IPS-15b (cell line): ENCODE results near the gene LHPP.

Experiments
- H3K27me3 ChIP-seq: one replicate; pipeline ENCODE4 v1.6.1; 2013; ENCODE audit warnings: low read length; ENCODE audit not compliant: control insufficient read depth, insufficient read depth
- H3K36me3 ChIP-seq: one replicate; pipeline ENCODE4 v1.6.1; 2013; ENCODE audit warnings: low read length; ENCODE audit not compliant: control insufficient read depth, insufficient read depth
- H3K4me1 ChIP-seq: one replicate; pipeline ENCODE4 v1.6.1; 2013; ENCODE audit warnings: mild to moderate bottlenecking, low read length; ENCODE audit not compliant: control insufficient read depth, insufficient read depth
- H3K4me3 ChIP-seq: one replicate; pipeline ENCODE4 v1.5.1; 2013; ENCODE audit warnings: low read depth, low read length
- H3K9ac ChIP-seq: one replicate; pipeline ENCODE4 v1.6.1; 2013; ENCODE audit warnings: low read depth, mild to moderate bottlenecking, low read length
- H3K9me3 ChIP-seq: one replicate; pipeline ENCODE4 v1.6.1; 2013; ENCODE audit warnings: mild to moderate bottlenecking, low read length; ENCODE audit not compliant: control insufficient read depth, insufficient read depth

Gene LHPP

GRCh38 chr10:124494046-124494807 lies 32.6 kb downstream of the LHPP start:
- H3K27me3 ChIP-seq, result no peaks in the 10 kb centered on the region
- H3K9me3 ChIP-seq, result no peaks in the 10 kb centered on the region
- no peaks in the 10 kb centered on the region for H3K4me1 ChIP-seq
- H3K4me3 ChIP-seq, result no peak overlapping the region
- H3K36me3 ChIP-seq, result no peaks in the 10 kb centered on the region
- H3K9ac ChIP-seq, result no peak overlapping the region

GRCh38 chr10:124495162-124495561 lies 33.5 kb downstream of the LHPP start:
- no peaks in the 10 kb centered on the region for H3K4me1 ChIP-seq
- H3K36me3 ChIP-seq, result peaks cover 2% of the 10 kb centered on the region
- no peak overlapping the region for H3K4me3 ChIP-seq
- no peak overlapping the region for H3K9ac ChIP-seq
- no peaks in the 10 kb centered on the region for H3K27me3 ChIP-seq
- H3K9me3 ChIP-seq, result no peaks in the 10 kb centered on the region

GRCh38 chr10:124495725-124496124 lies 34.1 kb downstream of the LHPP start:
- H3K9ac ChIP-seq, result no peak overlapping the region
- no peaks in the 10 kb centered on the region for H3K4me1 ChIP-seq
- no peak overlapping the region for H3K4me3 ChIP-seq
- H3K9me3 ChIP-seq, result no peaks in the 10 kb centered on the region
- peaks cover 2% of the 10 kb centered on the region for H3K36me3 ChIP-seq
- no peaks in the 10 kb centered on the region for H3K27me3 ChIP-seq

- peaks cover 2% of the 10 kb centered on the region for H3K36me3 ChIP-seq
- H3K9me3 ChIP-seq, result no peaks in the 10 kb centered on the region
- no peak overlapping the region for H3K4me3 ChIP-seq
- H3K27me3 ChIP-seq, result no peaks in the 10 kb centered on the region
- H3K4me1 ChIP-seq, result no peaks in the 10 kb centered on the region
- no peak overlapping the region for H3K9ac ChIP-seq
Measured at GRCh38 chr10:124496150-124496549, 34.5 kb downstream of the LHPP start.

GRCh38 chr10:124496620-124497019 lies 35.0 kb downstream of the LHPP start:
- Histone ChIP-seq H3K36me3 (peaks cover 2% of the 10 kb centered on the region), H3K4me1 (no peaks in the 10 kb centered on the region), H3K4me3 (no peak overlapping the region), H3K9me3 (no peaks in the 10 kb centered on the region), H3K9ac (no peak overlapping the region), H3K27me3 (no peaks in the 10 kb centered on the region)

- Histone ChIP-seq H3K9ac (no peak overlapping the region), H3K9me3 (no peaks in the 10 kb centered on the region), H3K36me3 (peaks cover 2% of the 10 kb centered on the region), H3K4me3 (no peak overlapping the region), H3K27me3 (no peaks in the 10 kb centered on the region), H3K4me1 (no peaks in the 10 kb centered on the region)
Measured at GRCh38 chr10:124497196-124497881, 35.7 kb downstream of the LHPP start.

- Histone ChIP-seq H3K9ac (no peak overlapping the region), H3K27me3 (no peaks in the 10 kb centered on the region), H3K9me3 (no peaks in the 10 kb centered on the region), H3K36me3 (peaks cover 2% of the 10 kb centered on the region), H3K4me3 (no peak overlapping the region), H3K4me1 (no peaks in the 10 kb centered on the region)
Measured at GRCh38 chr10:124498056-124498455, 36.4 kb downstream of the LHPP start.

- no peak overlapping the region for H3K9ac ChIP-seq
- H3K4me1 ChIP-seq, result no peaks in the 10 kb centered on the region
- no peaks in the 10 kb centered on the region for H3K27me3 ChIP-seq
- peaks cover 2% of the 10 kb centered on the region for H3K36me3 ChIP-seq
- no peaks in the 10 kb centered on the region for H3K9me3 ChIP-seq
- no peak overlapping the region for H3K4me3 ChIP-seq
Measured at GRCh38 chr10:124500757-124501156, 39.1 kb downstream of the LHPP start.

GRCh38 chr10:124504711-124505110 lies 43.1 kb downstream of the LHPP start:
- no peaks in the 10 kb centered on the region for H3K4me1 ChIP-seq
- H3K4me3 ChIP-seq, result no peak overlapping the region
- H3K9me3 ChIP-seq, result no peaks in the 10 kb centered on the region
- H3K9ac ChIP-seq, result no peak overlapping the region
- no peaks in the 10 kb centered on the region for H3K27me3 ChIP-seq
- peaks cover under 1% of the 10 kb centered on the region for H3K36me3 ChIP-seq

- no peak overlapping the region for H3K4me3 ChIP-seq
- no peaks in the 10 kb centered on the region for H3K9me3 ChIP-seq
- H3K27me3 ChIP-seq, result no peaks in the 10 kb centered on the region
- H3K9ac ChIP-seq, result no peak overlapping the region
- no peaks in the 10 kb centered on the region for H3K4me1 ChIP-seq
- no peaks in the 10 kb centered on the region for H3K36me3 ChIP-seq
Measured at GRCh38 chr10:124505279-124505678, 43.7 kb downstream of the LHPP start.

- Histone ChIP-seq H3K27me3 (no peaks in the 10 kb centered on the region), H3K4me1 (no peaks in the 10 kb centered on the region), H3K4me3 (no peak overlapping the region), H3K36me3 (no peaks in the 10 kb centered on the region), H3K9ac (no peak overlapping the region), H3K9me3 (no peaks in the 10 kb centered on the region)
Measured at GRCh38 chr10:124508070-124508667, 46.5 kb downstream of the LHPP start.
